Esophagus muscularis mucosa (tissue), 3 donors: ENCODE measurements around the gene CYSTM1.

Source experiments
- POLR2A ChIP-seq: fragments of 450-650 bp; IDR thresholded peaks from one replicate; pipeline ENCODE4 v1.6.1; 2017; ENCODE audit warnings: antibody characterized with exemption, moderate library complexity, mild to moderate bottlenecking, low read depth
- POLR2AphosphoS5 ChIP-seq, 2 donors: sonication (generic); formaldehyde crosslinking; IDR thresholded peaks; one replicate each; pipeline ENCODE4 v1.6.1; 2017; ENCODE audit warnings: antibody characterized with exemption in 2 of 2
- TF ChIP-seq, protein P1 (sequence below), 3 experiments: fragments of 200-600 bp in 2 of 3; fragments of 450-650 bp in 1 of 3; sonication (generic) in 2 of 3; IDR thresholded peaks; one replicate each; pipeline ENCODE4 v1.5.1; 2017 to 2019; ENCODE audit warnings: antibody characterized with exemption in 3 of 3, mild to moderate bottlenecking in 2 of 3, moderate library complexity in 1 of 3

DNA sequence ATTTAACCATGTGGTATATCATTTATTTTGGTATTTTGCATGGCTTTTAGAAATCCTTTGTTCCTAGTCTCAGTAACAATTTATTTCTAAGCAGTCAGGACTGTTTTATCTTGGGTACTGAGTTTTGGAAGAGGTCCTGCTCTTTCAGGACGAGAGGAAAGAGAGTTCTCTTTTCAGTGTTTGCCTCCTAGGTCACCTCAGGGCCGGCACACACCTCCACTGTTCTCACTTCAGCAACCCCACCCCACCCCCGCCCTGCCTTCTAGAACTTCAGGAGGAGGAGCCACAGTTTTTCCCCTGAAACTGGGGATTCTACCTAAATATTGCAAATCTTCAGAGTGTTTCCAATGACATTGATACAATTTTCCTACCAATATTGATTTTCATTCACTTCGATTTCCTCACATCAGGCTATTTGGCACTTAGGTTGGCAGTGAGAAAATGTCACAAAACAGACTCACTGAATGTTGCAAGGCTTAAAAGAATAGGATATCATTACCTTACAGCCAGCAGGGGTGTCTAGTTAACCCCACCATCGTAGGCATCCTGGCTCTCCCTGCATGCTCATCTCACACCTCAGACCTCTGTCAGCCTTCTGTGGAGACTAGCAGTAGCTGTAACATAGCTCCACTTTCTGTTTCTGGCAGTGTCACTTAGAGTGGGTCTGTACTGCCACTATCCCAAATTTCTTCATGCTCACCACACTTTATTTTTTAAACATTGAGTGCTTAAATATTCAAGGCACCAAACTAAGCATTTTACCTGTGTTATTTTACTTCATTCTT is 43.8 kb upstream of the CYSTM1 start:
- no peak for TF ChIP-seq POLR2AphosphoS5 (IDR thresholded peaks at IDR 0.05)
- TF ChIP-seq, protein P1, sequence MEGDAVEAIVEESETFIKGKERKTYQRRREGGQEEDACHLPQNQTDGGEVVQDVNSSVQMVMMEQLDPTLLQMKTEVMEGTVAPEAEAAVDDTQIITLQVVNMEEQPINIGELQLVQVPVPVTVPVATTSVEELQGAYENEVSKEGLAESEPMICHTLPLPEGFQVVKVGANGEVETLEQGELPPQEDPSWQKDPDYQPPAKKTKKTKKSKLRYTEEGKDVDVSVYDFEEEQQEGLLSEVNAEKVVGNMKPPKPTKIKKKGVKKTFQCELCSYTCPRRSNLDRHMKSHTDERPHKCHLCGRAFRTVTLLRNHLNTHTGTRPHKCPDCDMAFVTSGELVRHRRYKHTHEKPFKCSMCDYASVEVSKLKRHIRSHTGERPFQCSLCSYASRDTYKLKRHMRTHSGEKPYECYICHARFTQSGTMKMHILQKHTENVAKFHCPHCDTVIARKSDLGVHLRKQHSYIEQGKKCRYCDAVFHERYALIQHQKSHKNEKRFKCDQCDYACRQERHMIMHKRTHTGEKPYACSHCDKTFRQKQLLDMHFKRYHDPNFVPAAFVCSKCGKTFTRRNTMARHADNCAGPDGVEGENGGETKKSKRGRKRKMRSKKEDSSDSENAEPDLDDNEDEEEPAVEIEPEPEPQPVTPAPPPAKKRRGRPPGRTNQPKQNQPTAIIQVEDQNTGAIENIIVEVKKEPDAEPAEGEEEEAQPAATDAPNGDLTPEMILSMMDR (IDR thresholded peaks at IDR 0.05): no peak
- TF ChIP-seq POLR2A: no peak
